Bone marrow (tissue), 2 donors: ENCODE results near the gene FOXD4L1.
"Not testable (repeated sequence)": the region's sequence is repeated elsewhere in the genome, so short reads cannot be mapped to it uniquely, and the experiment has no call there.

Experiments used
- DNase-seq, 2 donors: peaks; one replicate each; lab custom pipeline; 2025; lab: John Stamatoyannopoulos, UW

FOXD4L1 gene

DNA sequence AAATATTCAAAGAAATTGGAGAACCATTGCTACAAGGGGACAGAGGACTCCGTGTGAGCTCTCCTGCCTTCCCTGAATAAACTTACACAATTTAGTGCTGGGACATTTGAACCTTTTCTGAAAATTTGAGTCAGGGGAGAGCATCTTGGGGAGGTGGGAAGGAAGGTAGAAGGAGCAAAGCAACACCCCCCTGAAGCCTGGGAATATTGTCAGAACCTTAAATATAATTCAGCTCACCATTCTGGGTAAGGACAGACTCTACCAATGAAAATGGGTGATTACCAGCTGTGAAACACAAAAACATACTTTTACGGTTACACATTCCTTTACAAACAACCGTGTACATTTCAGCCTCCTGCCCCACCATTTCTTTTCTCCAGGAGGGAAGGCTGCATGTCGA lies at the start of gene FOXD4L1:
FOXD4L1 (plus strand) TSS at position 301 of the 400 bp plus-strand sequence. CDS start 592 bp downstream, outside the sequence.
- not testable (repeated sequence) for DNase-seq

DNA sequence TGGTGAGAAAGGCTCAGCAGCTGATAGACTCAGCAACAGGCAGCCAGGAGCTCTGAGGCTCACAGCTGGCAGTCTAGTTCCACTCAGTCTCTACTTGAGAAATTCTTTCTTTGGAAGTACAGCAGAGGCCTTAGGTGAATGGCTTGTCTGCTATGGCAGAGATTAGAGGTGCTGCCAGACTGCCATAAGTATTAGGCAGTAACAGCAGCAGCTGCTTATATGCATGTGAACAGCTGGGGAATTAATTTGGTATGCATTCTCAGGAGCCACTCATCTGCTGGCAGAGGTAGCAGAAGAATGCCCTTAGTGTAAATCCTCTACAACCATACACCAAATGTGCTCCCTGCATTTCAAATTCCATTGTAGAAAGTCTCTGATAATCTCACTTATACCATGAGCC lies 32.7 kb upstream of the FOXD4L1 start:
- not testable (repeated sequence) for DNase-seq

GRCh38 chr2:113476688-113477368 lies 21.6 kb upstream of the FOXD4L1 start:
- DNase-seq: not testable (repeated sequence)

DNA sequence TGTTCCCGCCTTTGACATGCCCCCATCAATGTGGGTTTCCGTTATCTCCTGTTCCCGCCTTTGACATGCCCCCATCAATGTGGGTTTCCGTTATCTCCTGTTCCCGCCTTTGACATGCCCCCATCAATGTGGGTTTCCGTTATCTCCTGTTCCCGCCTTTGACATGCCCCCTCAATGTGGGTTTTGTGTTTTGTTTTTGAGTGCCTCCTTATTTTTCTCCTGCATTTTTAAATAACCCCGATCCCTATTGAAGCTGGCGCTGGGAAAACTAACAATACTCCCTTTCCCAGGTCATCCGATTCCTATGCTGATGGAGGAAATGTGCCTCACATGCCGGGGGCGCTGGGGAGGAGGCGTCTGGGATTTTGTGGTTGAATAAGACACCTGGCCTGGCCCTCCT lies 1.9 kb upstream of the FOXD4L1 start:
- DNase-seq: not testable (repeated sequence)

GRCh38 chr2:113499019-113499885 lies 787 bp downstream of the FOXD4L1 start:
- not testable (repeated sequence) for DNase-seq

- not testable (repeated sequence) for DNase-seq
Observed at GRCh38 chr2:113499886-113500722, 1.6 kb downstream of the FOXD4L1 start.

DNA sequence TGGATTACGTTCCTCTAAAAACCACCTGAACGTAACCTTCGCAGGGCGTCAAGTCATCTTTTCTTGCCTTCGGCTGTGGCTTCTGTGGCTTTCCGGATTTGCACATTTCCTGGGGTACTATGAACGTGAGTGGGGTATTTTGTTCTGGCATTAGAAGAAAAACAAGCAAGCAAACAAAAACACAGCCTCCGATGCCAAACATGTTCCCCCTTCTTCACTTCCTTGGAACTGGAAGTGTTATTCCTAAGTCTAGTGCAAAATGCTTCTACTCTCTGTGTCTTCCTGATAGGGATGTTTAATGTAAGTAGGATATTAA lies 2.2 kb downstream of the FOXD4L1 start:
- DNase-seq: not testable (repeated sequence)

GRCh38 chr2:113502216-113503093 lies 4.0 kb downstream of the FOXD4L1 start:
- not testable (repeated sequence) for DNase-seq

- DNase-seq: not testable (repeated sequence)
Observed at GRCh38 chr2:113503094-113504042, 4.9 kb downstream of the FOXD4L1 start.

GRCh38 chr2:113504081-113504480 lies 5.6 kb downstream of the FOXD4L1 start:
- not testable (repeated sequence) for DNase-seq

- not testable (repeated sequence) for DNase-seq
Observed at GRCh38 chr2:113507394-113508140, 9.1 kb downstream of the FOXD4L1 start.

DNA sequence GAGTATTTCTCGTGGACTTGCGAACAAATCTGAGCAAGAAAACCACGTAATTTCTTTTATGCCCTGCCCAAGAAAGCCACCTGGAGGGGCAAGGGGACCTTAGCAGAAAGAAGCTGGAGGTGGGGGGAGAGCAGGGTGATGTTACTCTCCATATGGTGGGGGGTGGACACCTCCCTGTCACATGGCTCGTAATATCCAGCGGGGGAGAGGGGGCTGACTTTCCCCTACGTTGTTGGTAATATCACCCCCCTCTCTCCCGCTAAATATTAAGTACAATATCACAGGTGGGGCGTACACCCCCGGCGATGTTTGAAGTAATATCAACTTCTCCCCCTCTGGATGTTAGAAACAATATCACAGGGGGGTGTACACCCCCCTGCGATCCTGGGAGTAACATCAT lies 9.7 kb downstream of the FOXD4L1 start:
- DNase-seq: not testable (repeated sequence)

- not testable (repeated sequence) for DNase-seq
Observed at GRCh38 chr2:113510913-113511312, 12.4 kb downstream of the FOXD4L1 start.

DNA sequence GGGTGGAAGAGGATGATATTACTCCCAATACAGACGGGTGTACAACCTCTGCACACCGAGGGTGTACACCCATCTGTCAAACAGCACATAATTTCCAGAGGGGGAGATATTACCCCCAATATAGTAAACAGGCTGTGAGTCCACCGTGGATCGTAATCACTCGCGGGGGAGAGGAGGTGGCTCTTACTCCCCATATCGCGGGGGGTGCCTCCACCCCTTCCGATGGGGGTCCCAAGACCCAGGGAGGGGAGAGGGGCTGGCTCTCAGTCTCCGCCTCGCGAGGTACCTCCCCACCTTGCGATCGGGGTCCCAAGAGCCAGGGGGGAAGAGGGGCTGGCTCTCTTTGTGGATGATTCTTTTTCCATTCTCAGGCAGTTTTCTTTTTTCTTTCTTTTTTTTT lies 13.4 kb downstream of the FOXD4L1 start:
- DNase-seq: not testable (repeated sequence)

DNA sequence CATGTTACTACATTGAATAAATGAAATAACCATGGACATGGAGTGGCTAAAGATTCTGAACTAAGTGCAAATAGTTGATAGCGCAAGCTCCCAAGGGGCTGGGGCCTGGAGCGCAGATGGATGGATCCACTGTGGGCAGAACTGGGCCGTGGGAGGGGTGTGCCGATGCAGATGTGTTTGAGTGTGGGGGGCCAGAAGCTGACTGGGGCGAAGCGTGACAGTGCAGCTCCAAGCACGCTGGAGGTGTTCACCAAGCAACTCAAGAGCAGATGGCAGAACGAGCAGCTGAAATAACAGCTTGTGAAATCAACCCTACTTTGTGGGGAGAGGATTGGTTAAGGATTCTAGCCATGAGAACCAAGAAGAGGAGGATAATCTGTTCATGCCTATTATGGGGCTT lies 17.0 kb downstream of the FOXD4L1 start:
- DNase-seq: not testable (repeated sequence)

DNA sequence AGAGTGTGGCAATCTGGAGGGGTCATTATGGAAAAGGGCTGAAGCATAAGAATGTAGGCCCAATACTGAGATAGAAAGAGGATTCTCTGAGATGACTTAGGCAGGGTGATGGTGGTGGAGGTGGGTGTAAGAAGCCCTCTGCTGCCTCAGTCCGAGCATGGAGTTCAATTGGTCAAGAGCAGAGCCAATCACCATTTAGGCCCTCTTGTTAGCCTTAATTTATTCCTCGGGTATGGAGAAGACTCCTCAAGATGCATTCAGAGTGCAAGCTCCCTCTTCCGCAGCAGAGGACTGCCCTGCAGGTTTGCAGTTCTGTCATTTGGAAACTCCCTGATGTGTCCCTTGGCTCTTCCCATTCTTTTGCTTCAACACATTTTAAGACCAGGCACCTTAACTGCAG lies 17.5 kb downstream of the FOXD4L1 start:
- DNase-seq: not testable (repeated sequence)

GRCh38 chr2:113517025-113517424 lies 18.6 kb downstream of the FOXD4L1 start:
- DNase-seq: not testable (repeated sequence)

- DNase-seq: not testable (repeated sequence)
Observed at GRCh38 chr2:113520837-113521236, 22.4 kb downstream of the FOXD4L1 start.

- not testable (repeated sequence) for DNase-seq
Observed at GRCh38 chr2:113521492-113521891, 23.0 kb downstream of the FOXD4L1 start.
